ENCODE measurements around the gene DNAJC1.
"Not testable (repeated sequence)": the region's sequence is repeated elsewhere in the genome, so short reads cannot be mapped to it uniquely, and the experiment has no call there.

The DNAJC1 gene

DNA sequence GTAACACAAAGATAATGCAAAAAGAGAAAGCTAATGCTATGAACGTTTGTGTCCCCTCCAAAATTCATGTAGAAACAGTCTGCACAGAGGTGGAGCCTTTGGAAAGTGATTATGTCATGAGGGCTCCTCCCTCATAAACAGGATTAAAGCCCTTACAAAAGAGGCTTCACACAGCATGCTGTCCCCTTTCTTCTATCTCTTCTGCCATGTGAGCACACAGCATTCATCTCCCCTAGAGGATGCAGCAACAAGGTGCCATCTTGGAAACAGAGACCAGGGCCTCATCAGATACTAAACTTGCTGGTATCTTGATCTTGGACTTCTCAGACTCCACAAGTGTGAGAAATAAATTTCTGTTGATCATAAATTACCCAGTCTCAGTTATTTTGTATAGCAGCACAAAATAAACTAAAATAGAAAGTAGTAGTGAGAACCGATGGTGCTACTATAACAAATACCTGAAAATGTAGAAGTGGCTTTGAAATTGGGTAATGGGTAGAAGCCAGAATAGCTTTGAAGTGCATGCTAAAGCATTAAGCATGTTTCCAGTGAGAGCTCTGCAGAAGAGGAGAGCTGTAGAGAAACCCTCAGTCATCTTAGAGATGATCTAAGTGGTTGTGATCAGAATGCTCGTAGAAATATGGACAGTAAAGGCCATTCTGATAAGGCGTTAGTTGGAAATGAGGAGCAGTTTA lies 108.7 kb downstream of the DNAJC1 start:
- no peak for DNase-seq

DNA sequence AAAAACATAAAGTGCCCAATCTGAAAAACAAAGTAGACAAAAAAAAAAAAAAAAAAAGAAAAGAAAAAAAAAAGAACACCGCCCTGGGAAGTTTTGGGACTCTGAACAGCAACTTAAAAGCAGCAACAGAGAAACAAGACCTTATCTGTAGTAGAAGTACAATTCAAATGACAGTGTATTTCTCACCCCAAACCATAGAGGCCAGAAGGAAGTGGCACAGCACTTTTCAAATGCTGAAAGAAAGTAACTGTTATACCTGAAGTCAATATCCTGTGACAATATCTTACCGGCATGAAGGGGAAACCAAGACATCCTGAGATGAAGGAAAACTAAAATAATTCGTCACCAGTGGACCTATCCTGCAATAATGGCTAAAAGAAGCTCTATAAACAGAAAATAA lies 112.1 kb downstream of the DNAJC1 start:
- no peak for DNase-seq

DNA sequence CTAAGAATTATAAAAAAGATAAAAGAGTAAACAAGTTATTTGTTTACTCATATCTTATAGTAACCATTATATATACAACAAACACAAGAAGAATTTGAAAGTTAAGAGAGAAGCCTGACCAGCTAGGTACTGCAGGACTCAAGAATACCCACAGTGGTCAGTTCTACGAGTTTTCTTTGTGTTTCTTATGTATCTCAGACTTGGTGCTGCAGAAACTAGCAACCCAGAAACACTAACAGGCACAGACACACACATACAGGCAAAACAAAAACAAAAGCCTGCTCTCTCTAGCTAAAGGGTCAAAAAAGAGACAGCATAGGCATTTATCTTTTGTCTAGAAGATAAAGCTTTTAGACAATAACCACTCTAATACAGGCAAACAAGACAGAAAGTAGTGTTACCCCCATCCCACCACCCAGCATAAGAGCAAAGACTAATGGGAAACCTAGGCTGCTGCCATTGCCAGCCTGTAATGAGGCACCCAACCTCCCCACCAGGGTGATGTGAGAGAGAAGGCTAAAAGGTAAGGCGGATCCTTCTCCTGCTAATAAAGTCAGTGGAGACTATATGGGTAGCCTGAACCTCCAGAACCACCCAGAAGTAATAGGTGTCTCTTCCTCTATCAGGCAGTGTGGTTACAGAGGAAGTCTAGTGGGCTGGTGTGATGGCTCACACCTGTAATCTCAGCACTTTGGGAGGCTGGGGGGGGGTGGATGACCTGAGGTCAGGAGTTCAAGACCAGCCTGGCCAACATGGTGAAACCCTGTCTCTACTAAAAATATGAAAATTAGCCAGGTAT lies 113.9 kb downstream of the DNAJC1 start:
- DNase-seq: no peak

DNA sequence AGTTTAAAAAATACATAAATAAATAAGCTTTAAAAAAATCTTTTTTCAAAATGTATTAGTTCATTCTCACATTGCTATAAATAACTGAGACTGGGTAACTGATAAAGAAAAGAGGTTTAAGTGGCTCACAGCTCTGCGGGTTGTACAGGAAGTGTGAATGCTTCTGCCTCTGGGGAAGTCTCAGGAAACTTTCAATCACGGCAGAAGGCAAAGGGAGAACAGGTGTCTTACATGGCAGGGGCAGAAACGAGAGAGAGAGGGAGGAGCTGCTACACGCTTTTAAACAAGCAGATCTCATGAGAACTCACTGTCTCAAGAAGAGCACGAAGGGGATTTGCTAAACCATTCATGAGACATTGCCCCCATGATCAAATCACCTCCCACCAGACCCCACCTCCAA lies 114.6 kb downstream of the DNAJC1 start:
- no peak for DNase-seq

DNA sequence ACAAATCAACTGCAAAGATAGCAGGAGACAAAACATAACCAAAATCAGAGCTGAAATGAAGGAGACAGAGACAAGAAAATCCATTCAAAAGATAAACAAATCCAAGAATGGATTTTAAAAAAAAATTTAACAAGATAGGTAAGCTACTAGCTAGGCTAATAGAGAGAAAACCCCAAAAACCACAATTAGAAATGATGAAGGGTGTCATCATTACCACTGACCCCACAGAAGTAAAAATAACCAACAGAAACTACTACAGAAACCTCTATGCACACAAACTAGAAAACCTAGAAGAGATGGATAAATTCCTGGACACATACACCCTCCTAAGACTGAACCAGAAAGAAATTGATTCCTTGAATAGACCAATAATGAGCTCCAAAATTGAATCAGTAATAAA lies 117.6 kb downstream of the DNAJC1 start:
- no peak for DNase-seq

DNA sequence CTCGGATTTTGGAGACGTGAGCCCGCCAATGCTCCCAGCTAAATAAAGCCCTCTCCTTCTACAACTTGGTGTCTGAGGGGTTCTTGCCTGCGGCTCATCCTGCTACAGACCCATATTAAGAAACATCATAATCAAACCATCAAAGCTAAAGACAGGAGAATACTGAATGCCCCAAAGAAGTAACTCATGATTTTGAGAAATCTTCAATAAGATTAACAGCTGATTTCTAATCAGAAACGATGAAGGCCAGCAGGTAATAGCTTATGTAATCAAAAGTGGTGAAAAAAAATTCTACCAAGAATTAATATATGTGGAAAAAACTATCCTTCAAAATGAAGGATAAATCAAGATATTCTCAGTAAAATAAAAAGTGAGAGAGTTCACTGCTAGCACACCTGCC lies 130.3 kb downstream of the DNAJC1 start:
- DNase-seq: no peak

DNA sequence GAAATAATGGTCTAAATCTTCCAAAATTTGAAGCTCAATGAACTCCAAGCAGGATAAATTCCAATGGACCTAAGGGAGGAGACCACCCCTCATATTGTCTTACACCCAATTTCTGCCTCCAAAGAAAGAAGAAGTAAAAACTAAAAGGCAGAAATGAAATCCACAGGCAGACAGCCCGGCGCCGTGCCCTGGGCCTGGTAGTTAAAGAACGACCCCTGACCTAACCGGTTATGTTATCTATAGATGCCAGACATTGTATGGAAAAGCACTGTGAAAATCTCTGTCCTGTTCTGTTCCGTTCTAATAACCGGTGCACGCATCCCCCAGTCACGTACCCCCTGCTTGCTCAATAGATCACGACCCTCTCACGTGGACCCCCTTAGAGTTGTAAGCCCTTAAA lies 130.8 kb downstream of the DNAJC1 start:
- DNase-seq: not testable (repeated sequence)

DNA sequence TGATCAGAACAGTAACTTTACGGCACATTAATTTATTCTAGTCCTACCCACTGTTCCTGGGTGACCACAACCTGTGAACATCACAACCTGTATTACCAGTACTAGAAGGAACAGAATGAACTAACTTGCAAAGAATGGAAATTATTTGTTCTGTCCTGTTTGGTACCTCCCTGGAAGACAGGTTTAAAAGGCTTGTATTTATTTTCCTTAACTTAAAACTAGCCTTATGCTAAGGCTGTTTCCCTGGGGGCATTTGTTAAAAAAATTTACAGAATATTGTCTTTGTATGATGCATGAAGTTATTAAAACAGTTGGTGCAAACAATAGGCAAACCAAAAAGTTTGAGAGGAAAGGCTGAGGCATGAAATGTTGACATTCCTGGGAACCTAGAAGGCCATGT lies 132.7 kb downstream of the DNAJC1 start:
- no peak for DNase-seq

DNA sequence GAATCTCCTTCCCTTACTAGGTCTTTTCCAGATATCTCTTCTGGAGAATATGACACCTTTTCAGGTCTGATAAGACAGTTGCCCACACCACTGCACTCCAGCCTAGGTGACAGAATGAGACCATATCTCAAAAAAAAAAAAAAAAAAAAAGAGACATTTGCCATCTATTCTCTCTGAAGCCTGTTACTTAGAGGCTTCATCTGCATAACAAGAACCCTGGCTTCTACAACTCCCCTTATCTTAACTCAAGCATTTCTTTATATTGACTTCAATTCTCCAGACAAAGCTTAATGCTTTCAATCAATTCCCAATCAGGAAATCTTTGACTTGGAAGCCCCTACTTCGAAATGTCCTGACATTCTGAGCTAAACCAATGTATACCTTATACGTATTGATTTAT lies 134.4 kb downstream of the DNAJC1 start:
- DNase-seq: not testable (repeated sequence)

DNA sequence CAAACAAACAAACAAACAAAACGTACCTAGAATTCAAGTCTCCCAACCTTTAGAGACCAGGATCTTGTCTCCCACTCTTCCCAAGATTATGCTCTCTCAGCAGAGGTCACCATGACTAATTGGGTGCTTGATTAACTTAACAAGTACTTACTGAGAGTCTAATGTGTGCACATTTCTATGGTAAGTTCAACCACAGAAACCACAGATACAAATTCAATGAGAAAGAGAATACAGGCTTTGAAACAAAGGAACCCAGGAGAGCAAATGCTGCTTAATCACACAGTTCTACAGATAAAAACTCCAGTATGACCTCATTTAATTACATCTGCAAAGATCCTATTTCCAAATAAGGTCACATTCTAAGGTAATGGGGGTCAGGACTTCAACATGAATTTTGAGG lies 142.8 kb downstream of the DNAJC1 start:
- no peak for DNase-seq

DNA sequence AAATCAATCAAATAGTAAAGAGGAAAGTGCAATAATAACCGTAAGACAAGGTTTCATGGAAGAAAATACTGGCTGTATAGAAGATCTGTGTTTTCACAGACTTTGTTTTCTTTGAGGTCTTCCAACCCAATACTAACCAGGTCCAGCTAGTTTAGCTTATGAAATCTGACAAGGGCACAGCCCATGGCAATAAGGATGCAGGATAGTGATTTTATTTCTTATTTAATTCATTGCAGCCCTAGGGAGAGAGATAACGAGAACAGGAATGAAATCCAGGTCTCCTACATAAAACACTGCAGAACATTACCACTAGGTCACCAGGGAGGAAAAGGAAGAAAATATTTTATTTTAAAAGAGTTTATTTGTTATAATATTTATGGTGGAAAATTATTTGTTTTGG lies 145.1 kb downstream of the DNAJC1 start:
- no peak for DNase-seq

DNA sequence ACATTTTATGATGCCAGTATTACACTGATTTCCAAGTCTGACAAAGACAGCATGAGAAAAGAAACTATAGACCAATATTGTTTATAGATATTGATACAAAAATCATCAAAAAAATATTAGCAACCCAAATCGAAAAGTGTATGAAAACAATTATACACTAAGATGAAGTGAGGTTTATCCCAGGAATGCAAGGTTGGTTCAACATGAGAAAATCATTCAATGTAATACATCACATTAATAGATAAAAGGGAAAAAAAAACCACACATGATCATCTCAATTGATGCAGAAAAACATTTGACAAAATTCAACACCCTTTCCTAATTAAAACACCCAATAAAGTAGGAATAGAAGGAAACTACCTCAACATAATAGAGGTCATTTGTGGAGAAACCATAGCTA lies 153.9 kb downstream of the DNAJC1 start:
- DNase-seq: no peak

DNA sequence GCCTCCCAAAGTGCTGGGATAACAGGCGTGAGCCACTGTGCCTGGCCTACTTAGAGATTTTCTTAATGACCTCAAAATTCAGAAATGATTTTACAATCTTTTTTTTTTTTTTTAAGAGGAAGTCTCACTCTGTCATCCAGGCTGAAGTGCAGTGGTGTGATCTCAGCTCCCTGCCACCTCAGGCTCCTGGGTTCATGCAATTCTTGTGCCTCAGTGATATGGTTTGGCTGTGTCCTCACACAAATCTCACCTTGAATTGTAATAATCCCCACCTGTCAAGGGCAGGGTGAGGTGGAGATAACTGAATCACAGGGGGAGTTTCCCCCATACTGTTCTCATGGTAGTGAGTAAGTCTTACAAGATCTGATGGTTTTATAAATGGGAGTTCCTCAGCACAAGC lies 159.9 kb downstream of the DNAJC1 start:
- DNase-seq: no peak

DNA sequence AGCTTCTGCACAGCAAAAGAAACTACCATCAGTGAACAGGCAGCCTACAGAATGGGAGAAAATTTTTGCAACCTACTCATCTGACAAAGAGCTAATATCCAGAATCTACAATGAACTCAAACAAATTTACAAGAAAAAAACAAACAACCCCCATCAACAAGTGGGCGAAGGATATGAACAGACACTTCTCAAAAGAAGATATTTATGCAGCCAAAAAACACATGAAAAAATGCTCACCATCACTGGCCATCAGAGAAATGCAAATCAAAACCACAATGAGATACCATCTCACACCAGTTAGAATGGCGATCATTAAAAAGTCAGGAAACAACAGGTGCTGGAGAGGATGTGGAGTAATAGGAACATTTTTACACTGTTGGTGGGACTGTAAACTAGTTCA lies 162.3 kb downstream of the DNAJC1 start:
- DNase-seq: not testable (repeated sequence)

DNA sequence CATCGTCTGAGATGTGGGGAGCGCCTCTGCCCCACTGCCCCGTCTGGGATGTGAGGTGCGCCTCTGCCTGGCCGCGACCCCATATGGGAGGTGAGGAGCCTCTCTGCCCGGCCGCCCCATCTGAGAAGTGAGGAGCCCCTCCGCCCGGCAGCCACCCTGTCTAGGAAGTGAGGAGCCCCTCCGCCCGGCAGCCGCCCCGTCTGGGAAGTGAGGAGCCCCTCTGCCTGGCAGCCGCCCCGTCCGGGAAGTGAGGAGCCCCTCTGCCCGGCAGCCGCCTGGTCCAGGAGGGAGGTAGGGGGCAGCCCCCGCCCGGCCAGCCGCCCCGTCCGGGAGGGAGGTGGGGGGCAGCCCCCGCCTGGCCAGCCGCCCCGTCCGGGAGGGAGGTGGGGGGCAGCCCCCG lies 166.0 kb downstream of the DNAJC1 start:
- not testable (repeated sequence) for DNase-seq

DNA sequence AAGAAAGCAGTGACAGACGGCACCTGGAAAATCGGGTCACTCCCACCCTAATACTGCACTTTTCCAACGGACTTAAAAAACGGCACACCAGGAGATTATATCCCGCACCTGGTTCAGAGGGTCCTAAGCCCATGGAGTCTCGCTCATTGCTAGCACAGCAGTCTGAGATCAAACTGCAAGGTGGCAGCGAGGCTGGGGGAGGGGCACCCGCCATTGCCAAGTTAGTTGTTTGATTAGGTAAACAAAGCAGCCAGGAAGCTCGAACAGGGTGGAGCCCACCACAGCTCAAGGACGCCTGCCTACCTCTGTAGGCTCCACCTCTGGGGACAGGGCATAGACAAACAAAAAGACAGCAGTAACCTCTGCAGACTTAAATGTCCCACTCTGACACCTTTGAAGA lies 169.0 kb downstream of the DNAJC1 start:
- not testable (repeated sequence) for DNase-seq

DNA sequence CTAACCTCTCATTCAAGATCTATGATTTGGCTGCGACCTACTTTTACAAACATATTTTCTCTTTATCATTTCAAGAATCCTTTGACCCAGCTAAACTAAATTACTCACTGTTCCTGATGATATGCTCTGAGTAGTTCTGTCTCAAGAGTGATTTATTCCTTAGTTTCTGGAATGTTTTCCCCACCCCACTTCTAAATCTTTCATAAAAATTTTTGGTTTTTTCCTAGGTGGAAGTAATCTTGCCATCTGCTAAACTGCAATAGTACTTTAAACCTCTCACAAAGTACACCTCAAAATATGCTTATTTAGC lies 170.8 kb downstream of the DNAJC1 start:
- DNase-seq: no peak

DNA sequence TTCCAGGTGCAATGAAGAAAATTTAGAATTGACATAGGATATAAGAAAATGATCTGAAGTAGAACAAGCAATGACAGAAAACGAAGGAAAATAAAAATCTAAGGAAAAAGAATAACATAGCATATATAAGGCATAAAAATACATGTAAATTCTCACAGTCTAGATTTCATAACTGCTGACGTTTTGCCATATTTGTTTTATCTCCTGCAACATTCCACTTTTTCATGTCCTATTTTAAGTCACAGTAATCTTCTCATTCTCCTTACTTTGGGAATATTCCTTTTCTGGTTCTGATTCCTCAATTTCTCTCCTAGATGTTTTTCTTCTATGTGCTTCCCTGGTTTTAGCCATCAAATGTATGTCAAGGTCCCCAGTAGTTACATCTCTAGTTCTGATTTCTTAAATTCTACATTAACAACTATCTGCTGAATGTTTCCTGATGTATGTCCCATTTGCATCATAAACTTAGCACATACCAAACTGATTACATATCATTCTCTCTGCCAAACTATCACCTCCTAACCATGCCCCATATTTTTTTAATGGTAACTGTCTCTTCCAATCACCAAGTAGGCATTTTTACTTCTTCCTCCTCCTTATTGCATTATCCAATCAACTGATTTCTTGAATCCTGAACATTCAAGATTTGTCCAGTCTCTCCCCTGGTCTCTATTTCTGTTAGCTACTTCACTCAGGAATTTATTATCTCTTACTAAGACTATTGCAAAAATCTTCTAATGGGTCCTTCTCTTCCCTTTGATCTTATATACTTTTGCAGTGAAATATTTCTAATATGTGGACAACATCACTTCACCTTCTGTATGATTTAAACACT lies 171.3 kb downstream of the DNAJC1 start:
- DNase-seq: no peak

DNA sequence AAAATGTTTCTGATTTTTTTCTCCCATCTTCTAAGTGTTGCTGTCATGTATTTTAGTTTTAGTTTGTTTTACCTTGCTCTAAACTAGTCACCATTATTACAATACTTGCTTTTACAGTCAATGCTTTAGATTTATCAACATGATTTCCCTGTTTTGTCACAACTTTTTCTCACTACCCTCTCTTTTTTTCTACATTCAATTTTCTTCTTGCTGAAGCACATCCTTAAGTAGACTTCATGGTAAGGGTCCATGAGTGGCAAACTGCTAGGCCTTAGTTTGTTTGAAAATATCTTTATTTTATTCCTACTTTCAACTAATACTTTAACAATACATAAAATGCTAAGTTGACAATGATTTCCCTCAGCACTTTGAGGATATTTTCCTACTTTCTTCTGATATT lies 173.5 kb downstream of the DNAJC1 start:
- no peak for DNase-seq

DNA sequence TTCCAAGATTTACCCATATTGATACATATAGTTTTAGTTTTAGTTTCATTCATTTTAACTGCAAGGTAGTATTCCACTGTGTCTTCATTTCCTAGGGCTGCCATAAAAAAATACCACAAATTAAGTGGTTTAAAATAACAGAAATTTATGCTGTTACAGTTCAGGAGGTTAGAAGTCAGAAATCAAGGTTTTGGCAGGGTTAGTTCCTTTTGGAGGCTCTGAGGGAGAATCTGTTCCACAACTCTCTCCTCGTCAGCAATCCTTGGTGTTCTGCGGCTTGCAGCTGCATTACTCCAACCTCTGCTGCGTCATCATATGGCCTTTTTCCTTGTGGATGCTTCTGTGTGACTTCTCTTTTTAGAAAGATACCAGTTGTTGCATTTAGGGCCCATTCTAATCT lies 176.2 kb downstream of the DNAJC1 start:
- no peak for DNase-seq

DNA sequence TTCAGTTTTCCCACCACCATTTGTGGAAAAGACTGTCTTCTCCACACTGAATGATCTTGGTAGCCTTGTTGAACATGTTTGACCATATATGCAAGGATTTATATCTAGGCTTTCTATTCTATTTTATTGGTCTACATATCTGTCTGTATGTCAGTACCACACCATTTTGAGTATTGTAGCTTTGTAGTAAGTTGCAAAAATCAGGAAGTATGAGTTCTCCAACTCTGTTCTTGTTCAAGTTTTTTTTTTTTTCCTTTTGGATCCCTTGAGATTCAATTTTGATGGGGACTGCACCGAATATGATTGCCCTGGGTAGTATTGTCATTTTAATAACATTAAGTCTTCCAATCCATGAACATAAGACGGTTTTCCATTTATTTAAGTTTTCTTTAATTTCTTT lies 176.8 kb downstream of the DNAJC1 start:
- no peak for DNase-seq

DNA sequence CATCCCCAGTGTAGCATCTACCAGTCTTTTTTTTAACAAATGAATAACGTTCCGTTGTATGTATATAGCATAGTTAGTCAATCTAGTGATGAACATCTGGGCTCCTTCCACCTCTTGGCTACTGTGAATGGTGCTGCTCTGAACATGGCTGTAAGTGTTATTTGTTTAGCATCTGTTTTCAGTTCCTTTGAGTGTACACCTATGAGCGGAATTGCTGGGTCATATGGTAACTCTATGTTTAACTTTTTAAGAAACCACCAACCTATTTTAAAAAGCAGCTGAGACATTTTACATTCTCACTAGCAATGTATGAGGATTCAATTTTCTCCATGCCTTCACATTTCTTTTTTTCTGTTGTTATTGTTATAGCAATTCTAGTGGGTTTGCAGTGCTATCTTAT lies 178.2 kb downstream of the DNAJC1 start:
- no peak for DNase-seq

DNA sequence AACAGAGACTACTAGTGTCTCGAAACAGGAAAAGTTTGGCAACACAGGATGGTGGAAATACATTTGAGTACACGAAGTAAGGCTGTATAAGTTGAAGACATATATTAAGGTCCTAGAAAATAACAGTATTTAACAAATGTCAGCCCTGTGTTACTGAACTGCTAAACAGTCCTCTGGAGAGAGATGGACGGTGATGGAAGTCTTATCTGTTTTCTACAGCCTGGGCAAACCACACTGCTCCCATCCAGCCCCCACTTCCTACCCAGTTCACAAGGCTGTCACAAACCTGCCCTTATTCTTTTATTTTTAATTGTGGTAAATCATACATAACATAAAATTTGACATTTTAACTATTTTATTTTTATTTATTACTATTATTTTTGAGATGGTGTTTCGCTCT lies 179.1 kb downstream of the DNAJC1 start:
- DNase-seq: no peak

DNA sequence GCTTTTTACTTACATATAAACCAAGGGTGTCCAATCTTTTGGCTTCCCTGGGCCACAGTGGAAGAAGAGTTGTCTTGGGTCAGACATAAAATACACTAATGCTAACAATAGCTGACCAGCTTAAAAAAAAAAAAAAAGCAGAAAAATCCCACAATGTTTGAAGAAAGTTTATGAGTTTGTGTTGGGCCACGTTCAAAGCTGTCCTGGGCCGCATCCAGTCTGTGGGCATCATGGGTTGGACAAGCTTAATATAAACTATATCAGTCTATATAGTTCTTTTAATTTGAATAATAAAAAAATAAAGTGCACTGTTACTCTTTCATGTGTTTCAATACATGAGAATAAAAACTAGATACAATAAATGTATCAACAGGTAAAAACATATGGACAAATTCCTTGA lies 179.9 kb downstream of the DNAJC1 start:
- DNase-seq: no peak

Measured in NCI-H2081 treated with DMSO at 0.1 percent for 48 hours (cell line).